ENCODE data around the gene GAMT.

The GAMT gene

GRCh38 chr19:1399745-1400144, 1.6 kb downstream of the GAMT start:
- TF ChIP-seq CTCF (IDR thresholded peaks at IDR 0.05; ENCODE audit: insufficient read depth, low read length, poor library complexity, severe bottlenecking): no peak
- Histone ChIP-seq H3K36me3 (ENCODE audit: control insufficient read depth, insufficient read depth, low read length) (peaks cover 3% of the 10 kb centered on the region; the same call in 1 of the 2 replicates), H3K4me3 (replicated peaks; ENCODE audit: low read depth, low read length) (no peak overlapping the region), H3K27me3 (replicated peaks; ENCODE audit: control insufficient read depth, insufficient read depth, low read length) (no peaks in the 10 kb centered on the region)
- no peak for DNase-seq (ENCODE audit: extremely low read depth, insufficient read length)

GRCh38 chr19:1399079-1399478, 2.3 kb downstream of the GAMT start:
- H3K27me3 ChIP-seq (replicated peaks; ENCODE audit: control insufficient read depth, insufficient read depth, low read length): no peaks in the 10 kb centered on the region
- H3K36me3 ChIP-seq (ENCODE audit: control insufficient read depth, insufficient read depth, low read length): peaks cover 3% of the 10 kb centered on the region
- H3K4me3 ChIP-seq (replicated peaks; ENCODE audit: low read depth, low read length): no peak overlapping the region
- DNase-seq (ENCODE audit: extremely low read depth, insufficient read length): no peak
- TF ChIP-seq CTCF (IDR thresholded peaks at IDR 0.05; ENCODE audit: insufficient read depth, low read length, poor library complexity, severe bottlenecking): no peak

- no peak for DNase-seq (ENCODE audit: extremely low read depth, insufficient read length)
- Histone ChIP-seq H3K27me3 (replicated peaks; ENCODE audit: control insufficient read depth, insufficient read depth, low read length) (no peaks in the 10 kb centered on the region), H3K4me3 (replicated peaks; ENCODE audit: low read depth, low read length) (no peak overlapping the region), H3K36me3 (ENCODE audit: control insufficient read depth, insufficient read depth, low read length) (peaks cover 4% of the 10 kb centered on the region)
- no peak for TF ChIP-seq CTCF (IDR thresholded peaks at IDR 0.05; ENCODE audit: insufficient read depth, low read length, poor library complexity, severe bottlenecking)
These were observed 3.5 kb downstream of the GAMT start for GRCh38 chr19:1397838-1398237.

GRCh38 chr19:1396768-1397679, 4.3 kb downstream of the GAMT start:
- H3K4me3 ChIP-seq (replicated peaks; ENCODE audit: low read depth, low read length): no peak overlapping the region
- no peaks in the 10 kb centered on the region for H3K27me3 ChIP-seq (replicated peaks; ENCODE audit: control insufficient read depth, insufficient read depth, low read length)
- TF ChIP-seq CTCF (IDR thresholded peaks at IDR 0.05; ENCODE audit: insufficient read depth, low read length, poor library complexity, severe bottlenecking): no peak
- peaks cover 4% of the 10 kb centered on the region for H3K36me3 ChIP-seq (ENCODE audit: control insufficient read depth, insufficient read depth, low read length)
- no peak for DNase-seq (ENCODE audit: extremely low read depth, insufficient read length)

GRCh38 chr19:1396019-1396767, 5.1 kb downstream of the GAMT start:
- H3K36me3 ChIP-seq (ENCODE audit: control insufficient read depth, insufficient read depth, low read length): peaks cover 5% of the 10 kb centered on the region
- no peak for DNase-seq (ENCODE audit: extremely low read depth, insufficient read length)
- TF ChIP-seq CTCF (IDR thresholded peaks at IDR 0.05; ENCODE audit: insufficient read depth, low read length, poor library complexity, severe bottlenecking): no peak
- no peak overlapping the region for H3K4me3 ChIP-seq (replicated peaks; ENCODE audit: low read depth, low read length)
- H3K27me3 ChIP-seq (replicated peaks; ENCODE audit: control insufficient read depth, insufficient read depth, low read length): no peaks in the 10 kb centered on the region

Data from GM06990 (cell line).